C4-2B (cell line): ENCODE measurements around the gene SORL1.

Source experiments
- H3K27ac ChIP-seq: fragments of 450-650 bp; 2 replicates; pipeline ENCODE4 v1.5.1; 2017
- ZFX ChIP-seq: fragments of 450-650 bp; IDR thresholded peaks from 2 replicates; pipeline ENCODE4 v1.6.1; 2017
- TF ChIP-seq, protein P1 (sequence below): fragments of 450-650 bp; conservative IDR thresholded peaks from 2 replicates; pipeline ENCODE4 v1.5.1; 2017; ENCODE audit warnings: mild to moderate bottlenecking

Gene SORL1

GRCh38 chr11:121512468-121513465 lies 60.7 kb downstream of the SORL1 start:
- H3K27ac ChIP-seq = no peak overlapping the region
- no peak for TF ChIP-seq ZFX

GRCh38 chr11:121513807-121514206 lies 61.7 kb downstream of the SORL1 start:
- no peak overlapping the region for H3K27ac ChIP-seq
- TF ChIP-seq, protein P1, sequence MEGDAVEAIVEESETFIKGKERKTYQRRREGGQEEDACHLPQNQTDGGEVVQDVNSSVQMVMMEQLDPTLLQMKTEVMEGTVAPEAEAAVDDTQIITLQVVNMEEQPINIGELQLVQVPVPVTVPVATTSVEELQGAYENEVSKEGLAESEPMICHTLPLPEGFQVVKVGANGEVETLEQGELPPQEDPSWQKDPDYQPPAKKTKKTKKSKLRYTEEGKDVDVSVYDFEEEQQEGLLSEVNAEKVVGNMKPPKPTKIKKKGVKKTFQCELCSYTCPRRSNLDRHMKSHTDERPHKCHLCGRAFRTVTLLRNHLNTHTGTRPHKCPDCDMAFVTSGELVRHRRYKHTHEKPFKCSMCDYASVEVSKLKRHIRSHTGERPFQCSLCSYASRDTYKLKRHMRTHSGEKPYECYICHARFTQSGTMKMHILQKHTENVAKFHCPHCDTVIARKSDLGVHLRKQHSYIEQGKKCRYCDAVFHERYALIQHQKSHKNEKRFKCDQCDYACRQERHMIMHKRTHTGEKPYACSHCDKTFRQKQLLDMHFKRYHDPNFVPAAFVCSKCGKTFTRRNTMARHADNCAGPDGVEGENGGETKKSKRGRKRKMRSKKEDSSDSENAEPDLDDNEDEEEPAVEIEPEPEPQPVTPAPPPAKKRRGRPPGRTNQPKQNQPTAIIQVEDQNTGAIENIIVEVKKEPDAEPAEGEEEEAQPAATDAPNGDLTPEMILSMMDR = no peak
- no peak for TF ChIP-seq ZFX

GRCh38 chr11:121514432-121515334 lies 62.6 kb downstream of the SORL1 start:
- H3K27ac ChIP-seq = no peak overlapping the region
- TF ChIP-seq, protein P1 = no peak
- no peak for TF ChIP-seq ZFX

DNA sequence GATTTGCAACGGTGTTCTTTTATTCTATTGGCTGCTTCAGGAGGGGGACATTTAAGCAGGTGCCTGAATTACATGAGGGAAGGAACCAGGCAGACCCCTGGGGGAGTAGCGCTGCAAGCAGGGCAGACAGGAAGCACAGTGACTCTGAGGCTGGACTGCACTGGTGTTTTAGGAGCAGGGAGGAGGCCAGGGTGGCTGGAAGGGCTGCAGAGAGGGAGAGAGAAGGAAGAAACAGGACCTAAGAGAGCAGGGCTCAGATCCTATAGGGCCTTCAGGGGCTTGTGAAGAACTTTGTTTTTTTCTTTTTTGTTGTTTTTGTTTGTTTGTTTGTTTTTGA lies 63.2 kb downstream of the SORL1 start:
- no peak for TF ChIP-seq ZFX
- TF ChIP-seq, protein P1 = no peak
- no peak overlapping the region for H3K27ac ChIP-seq

- TF ChIP-seq, protein P1 = no peak
- TF ChIP-seq ZFX = no peak
- no peak overlapping the region for H3K27ac ChIP-seq
Observed at GRCh38 chr11:121517996-121518395, 65.9 kb downstream of the SORL1 start.

DNA sequence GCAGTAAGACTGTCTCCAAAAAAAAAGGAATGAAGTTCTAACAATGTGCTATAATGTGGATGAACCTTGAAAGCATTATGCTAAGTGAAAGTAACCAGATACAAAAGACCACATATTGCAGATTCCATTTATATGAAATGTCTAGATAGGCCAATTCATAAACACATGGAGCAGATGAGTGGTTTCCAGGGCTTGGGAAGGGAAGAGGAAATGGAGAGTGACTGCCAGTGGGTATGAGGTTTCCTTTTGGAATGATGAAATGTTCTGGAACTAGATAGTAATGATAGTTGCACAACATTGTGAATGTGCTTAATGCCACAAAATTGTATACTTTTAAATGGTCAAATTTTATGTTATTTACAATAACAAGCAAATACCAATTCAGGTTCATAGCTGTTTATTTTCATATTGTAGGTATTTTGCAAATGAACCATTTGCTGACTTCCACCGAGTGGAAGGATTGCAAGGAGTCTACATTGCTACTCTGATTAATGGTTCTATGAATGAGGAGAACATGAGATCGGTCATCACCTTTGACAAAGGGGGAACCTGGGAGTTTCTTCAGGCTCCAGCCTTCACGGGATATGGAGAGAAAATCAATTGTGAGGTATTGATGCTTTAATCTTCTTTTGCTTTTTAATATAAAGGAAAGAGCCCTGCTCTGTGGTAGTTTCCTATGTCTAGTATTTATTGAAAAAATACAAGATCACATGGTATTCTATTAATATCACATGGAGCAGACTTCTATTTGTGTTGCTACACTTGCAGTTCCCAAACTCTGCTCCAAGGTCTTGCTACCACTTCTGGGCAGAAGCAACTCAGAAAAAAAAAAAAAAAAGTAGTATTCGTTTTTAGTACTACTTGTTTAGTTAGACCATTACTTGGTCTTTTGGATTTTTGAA lies 68.4 kb downstream of the SORL1 start:
- H3K27ac ChIP-seq = peak overlapping the region; percentile 22; the same call in 1 of the 2 replicates
- TF ChIP-seq, protein P1 = no peak
